Suppressor macrophage treated with lipopolysaccharide for 1 hour (primary cell): ENCODE data around the gene GCDH.
"Not testable (repeated sequence)": the region's sequence is repeated elsewhere in the genome, so short reads cannot be mapped to it uniquely, and the experiment has no call there.

Experiments
- DNase-seq, 3 donors: peaks; one replicate each; pipeline ENCODE4 v3.0.0-alpha.2; 2020 to 2022

Gene GCDH

DNA sequence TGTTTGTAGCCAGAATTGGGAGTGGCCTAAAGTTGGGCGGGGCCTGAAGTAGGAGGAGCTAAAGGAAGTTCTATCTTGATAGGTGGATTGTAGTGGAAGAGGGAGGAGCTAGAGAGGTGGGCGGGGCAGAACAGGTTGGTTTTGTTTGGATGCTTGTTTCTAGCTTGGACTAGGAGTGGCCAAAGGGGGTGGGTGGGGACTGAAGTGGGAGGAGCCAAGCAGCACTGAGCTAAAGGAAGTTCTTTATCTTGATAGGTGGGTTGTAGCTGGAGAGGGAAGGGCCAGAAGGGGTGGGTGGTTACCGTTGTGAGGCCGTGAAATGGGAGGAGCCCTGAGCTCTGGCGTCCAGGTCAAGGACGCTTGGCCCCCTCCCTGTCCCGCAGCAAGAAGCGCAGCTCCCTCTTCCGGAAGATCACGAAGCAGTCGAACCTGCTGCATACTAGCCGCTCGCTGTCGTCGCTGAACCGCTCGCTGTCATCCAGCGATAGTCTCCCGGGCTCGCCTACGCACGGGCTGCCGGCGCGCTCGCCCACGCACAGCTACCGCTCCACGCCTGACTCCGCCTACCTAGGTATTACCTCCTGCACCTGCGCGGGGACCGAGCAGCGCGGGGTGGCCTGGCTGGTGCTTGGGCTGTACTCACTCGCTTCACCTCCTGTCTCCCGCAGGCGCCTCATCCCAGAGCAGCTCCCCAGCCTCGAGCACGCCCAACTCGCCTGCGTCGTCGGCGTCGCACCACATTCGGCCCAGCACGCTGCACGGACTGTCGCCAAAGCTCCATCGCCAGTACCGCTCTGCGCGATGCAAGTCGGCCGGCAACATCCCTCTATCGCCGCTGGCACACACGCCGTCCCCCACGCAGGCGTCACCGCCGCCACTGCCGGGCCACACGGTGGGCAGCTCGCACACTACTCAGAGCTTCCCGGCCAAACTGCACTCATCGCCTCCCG lies 17.7 kb upstream of the GCDH start:
- DNase-seq = peak; percentile 41 to 68 (median 46)

DNA sequence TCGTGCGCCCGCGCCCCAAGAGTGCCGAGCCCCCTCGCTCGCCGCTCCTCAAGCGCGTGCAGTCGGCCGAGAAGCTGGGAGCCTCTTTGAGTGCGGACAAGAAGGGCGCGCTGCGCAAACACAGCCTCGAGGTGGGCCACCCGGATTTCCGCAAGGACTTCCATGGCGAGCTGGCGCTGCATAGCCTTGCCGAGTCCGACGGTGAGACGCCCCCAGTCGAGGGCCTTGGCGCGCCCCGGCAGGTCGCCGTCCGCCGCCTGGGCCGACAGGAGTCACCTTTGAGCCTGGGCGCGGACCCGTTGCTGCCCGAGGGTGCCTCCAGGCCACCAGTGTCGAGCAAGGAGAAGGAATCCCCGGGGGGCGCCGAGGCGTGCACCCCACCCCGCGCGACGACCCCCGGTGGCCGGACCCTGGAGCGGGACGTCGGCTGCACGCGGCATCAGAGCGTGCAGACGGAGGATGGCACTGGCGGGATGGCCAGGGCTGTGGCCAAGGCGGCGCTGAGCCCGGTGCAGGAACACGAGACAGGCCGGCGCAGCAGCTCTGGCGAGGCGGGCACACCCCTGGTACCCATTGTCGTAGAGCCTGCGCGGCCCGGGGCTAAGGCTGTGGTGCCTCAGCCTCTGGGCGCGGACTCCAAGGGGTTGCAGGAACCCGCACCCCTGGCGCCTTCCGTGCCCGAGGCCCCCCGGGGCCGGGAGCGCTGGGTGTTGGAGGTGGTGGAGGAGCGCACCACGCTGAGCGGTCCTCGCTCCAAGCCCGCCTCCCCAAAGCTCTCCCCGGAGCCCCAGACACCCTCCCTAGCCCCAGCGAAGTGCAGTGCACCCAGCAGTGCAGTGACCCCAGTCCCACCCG lies 16.8 kb upstream of the GCDH start:
- DNase-seq = no peak

DNA sequence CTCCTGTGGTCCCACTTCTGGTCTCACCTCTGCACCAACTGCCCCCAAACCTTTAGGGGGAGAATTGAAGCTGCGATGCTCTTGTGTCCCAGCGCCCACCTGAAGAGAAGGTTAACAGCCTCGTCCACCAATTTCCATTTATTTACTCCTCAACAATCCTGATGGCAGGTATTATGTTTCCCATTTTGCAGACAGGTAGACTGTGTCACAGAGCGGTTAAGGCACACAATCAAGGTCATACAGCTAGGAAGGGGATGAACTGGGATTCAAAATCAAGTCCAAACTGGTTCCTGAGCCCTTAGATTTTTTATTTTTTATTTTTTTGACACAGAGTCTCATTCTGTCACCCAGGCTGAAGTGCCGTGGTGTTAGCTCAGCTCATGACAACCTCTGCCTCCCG lies 15.9 kb upstream of the GCDH start:
- DNase-seq = no peak

DNA sequence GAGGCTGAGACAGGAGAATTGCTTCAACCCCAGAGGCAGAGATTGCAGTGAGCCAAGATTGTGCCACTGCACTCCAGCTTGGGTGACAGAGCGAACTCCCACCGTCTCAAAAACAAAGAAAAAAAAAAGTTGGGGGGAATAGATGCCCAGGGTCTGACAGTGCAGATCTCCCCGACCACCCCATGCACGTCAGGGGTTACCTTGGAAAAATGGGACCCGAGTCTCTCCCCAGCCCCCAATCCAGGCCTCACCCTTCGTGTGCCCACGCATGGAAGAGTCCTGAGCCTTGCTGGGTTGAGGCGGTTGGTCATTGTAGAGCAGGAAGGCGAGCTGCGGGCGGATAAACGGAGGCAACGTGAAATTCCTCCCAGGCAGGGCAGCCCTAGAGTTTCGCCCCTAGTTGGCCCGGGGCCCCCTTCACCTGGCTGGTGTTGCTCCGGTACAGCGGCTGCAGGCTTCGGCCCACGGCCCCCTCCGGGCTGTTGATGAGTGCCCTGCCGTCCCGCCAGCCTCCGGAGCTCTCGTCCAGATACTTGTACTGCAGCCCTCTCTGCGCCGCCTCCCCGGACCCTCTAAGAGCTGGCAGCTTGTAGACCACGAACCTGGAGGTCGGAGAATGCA lies 10.3 kb upstream of the GCDH start:
- peak in 2 of 3 donors; percentile 13 to 33 for DNase-seq

DNA sequence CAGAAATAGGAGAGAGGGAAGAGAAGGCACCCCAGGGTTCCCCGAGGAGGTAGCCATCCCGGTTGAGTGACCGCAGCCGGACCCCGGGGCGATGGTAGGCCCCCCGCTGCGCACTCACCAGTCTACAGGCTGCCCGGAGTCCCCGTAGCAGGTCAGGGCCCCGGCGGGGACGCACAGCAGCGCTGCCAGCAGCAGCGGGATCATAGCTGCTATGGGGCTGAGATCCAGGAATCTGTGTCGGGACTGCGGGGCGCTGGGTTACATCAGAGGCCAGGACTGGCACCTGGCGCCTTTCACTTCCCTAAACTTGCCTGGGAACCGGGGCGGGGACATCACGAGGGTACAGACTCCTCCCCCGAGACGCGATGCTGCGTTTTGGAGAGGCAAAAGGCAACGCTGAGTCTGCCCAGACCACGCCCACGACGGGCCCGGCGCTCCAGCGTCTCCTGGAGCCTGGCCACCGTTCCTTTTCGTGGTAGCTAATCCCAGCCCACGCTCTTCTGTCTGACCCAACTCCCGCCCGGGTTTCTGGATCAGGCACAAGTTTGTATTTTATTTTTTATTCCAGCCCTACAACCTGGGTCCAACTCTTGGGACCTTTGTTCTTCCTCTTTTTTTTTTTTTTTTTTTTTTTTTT lies 9.7 kb upstream of the GCDH start, which contains the start of gene DNASE2:
Gene DNASE2, minus strand, starts transcription at position 278 of the 637 bp plus-strand sequence. Its CDS starts 74 bp downstream, at position 204.
- DNase-seq = peak; percentile 94 to 96 (median 95)

DNA sequence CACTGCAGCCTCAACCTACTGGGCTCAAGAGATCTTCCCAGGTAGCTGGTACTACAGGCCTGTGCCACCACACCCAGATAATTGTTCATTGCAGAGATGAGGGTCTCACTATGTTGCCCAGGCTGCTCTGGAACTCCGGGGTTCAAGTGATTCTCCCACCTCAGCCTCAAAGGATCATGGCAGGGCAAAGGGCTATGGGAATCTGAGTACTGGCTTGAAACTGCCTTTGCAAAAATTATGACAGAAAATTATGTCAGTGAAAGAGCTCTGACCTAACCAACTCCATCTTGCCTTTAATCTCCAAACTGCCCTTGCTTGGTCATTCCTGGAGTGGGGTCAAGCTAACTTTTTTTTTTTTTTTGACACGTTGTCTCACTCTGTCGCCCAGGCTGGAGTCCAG lies 8.4 kb upstream of the GCDH start:
- no peak for DNase-seq

DNA sequence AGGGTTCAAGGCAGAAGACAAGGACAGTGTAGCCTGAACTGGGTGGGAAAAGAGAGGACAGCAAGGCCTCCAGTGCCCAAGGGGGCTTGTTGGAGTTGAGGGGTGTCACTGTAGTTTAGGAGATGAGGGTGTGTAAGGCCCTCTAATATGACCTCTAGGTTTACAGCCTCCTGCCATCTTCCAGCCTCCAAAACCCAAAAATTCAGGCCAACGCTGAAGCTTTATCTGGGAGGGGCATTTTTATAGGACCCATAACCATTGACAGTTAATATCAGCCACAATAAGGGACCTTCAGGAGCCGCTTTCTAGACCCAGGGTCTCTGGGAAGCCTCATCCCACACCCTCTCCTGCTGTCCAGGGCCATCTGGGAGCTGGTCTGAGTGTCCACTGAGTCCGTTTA lies 6.8 kb upstream of the GCDH start:
- no peak for DNase-seq

DNA sequence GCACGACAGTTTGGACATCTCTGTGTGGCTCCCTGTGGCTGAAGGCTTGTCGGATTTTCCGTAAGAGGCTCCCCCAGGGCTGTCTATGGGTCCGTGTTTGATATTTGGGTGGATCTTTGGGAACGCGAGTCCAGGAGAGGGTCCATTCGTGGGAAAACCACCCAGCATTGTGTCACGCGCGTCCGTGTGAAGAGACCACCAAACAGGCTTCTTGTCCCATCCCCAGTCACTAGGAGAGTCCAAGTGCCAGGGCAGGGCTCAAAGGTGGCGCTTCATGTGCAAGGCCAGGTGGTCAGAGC lies 6.4 kb upstream of the GCDH start:
- no peak for DNase-seq

DNA sequence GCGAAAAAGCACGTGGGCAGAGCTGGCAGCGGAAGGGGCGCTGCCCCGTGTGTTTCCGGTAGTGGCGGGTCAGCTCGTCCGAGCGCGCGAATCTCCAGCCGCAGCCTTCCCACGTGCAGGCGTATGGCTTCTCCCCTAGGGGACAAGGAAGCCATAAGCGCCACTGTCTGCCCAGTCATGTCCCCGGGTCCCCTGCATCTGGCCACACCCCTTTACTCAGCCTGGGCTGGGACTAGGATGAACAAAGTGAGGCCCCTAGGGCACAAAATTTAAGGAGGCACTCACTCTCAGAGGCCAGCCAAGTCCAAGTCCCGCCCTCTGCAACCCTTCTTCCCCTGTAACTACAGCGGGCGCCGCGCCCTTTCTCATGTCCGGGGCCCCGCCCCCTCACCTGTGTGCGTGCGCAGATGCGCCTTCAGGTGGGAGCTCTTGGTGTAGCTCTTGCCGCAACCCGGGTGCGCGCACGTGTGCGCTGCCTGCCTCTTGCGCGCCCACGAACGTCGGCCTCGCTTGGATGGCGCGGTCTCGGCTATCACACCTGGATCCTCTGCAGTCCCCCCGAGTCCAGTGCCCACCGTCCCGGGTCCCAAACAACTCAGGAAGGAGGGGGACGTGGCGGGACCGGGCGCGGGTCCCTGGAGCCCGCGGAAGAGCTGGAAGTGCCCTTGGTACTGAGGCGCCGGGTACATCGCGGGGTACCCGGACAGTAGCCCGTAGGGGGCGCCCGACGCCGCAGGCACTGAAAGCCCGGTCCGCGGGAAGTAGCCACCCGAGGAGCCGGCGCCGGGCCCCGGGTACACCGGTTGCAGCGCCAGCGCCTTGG lies 5.8 kb upstream of the GCDH start:
- peak; percentile 78 to 94 (median 89) for DNase-seq

DNA sequence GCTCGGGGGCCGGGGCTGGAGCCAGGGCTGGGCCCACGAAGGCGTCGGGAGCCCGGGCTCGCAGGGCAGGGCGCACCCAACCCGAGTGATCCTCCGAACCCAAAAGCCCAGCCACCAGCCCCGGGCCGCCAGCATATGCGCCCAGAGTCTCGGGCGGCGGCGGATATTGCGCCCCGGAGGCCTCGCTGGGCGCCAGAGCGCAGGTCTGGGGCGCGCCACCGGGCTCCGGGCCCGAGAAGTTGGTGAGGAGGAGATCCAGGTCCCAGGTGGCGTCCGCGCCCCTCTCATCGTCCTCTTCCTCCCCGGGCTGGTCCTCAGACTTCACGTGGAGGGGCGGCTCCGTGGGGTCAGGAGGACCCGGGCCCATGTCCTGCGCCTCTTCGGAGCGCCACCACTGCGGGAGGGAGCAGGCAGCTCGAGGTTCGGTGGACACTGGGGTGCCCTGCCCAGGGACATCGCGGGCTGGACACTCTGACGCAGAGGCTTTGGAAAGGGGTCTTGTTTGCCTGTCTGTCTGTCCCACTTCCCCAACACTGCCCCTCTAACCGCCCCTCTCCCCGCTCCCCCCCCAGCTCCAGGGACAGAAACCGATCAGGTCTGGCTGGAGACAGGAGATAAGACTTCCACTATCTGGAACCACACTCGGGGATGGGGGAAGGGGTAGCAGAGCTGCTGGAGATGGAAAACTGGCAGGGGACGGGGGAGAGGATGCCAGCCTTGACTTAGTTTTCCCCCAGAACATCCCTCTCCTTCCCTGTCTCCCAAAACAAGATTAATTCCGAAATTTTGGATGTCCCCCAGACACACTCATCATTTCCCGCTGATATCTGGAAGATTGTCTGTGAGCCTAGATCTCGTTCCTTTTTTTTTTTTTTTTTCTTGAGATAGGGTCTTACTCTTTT lies 5.0 kb upstream of the GCDH start:
- no peak for DNase-seq

DNA sequence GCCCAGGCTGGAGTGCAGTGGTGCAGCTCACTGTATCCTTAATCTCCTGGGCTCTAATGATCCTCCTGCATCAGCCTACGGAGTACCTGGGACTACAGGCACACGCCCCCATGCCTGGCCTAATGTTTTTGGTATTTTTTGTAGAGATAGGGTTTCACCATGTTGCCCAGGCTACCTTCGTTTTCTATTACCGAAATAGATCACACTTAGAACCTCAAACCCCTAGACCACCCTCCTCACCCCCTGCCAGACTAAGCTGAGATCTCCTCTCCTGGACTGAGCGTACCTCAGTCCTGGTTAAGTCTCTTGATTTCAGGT lies 4.3 kb upstream of the GCDH start:
- DNase-seq = no peak

DNA sequence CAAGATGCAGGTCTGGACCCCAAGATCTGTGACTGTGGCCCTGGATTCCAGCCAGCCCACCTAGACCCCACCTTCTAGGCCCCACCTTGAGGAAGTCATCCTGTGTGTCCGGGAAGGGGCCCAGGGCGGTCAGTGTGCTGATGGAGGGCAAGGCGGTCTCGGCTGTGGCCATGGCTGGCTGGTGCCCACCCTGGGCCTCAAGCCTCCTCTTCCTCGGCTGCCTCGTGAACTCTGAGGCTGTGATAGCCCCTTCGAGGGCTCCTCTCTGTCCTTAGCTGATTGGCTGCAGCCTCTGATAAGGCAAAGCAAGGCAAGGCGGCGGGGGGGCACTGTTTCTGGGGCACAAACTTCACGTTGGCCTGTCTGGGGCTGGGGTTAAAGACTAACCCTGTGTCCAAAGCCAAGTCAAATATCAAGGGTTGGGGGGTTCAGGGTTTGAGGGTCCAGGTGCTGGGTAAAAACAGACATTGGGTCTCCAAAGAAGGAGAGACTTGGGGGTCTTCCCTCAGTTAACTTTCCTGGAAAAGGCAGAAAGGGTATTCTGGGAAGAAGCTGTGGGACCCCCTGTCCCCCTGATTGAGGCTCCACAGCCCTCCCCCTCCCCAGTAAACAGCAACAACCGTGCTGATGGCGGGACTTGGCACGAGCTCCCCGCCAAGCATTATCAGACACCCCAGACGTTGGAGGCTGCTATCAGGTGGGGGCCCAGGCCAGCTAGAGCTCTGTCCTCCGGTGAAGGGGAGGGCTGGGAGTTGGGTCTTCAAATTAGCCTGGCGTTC lies 3.8 kb upstream of the GCDH start, which contains the start of gene KLF1:
Gene KLF1, minus strand, starts transcription at position 233 of the 779 bp plus-strand sequence. Its CDS starts 61 bp downstream, at position 172.
- DNase-seq = no peak

DNA sequence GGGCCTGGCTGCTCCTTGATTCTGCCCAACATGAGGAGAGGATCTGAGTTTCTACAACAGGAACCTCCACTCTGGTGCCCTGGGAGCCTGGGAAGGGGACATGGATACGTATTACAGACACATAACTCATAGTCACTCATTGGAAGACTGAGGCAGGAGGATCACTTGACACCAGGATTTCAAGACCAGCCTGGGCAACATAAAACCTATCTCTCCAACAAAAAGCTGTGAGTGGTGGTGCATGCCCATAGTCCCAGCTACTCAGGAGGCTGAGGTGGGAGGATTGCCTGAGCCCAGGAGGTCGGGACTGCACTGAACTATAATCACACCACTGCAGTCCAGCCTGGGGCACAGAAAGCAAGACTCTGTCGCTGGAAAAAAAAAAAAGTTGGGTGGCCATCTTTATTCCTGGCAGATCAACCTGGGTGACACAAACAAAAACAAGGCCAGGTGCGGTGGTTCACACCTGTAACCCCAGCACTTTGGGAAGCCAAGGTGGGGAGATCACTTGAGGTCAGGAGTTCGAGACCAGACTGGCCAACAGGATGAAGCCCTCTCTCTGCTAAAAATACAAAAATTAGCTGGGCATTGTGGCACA lies 2.9 kb upstream of the GCDH start:
- no peak for DNase-seq

DNA sequence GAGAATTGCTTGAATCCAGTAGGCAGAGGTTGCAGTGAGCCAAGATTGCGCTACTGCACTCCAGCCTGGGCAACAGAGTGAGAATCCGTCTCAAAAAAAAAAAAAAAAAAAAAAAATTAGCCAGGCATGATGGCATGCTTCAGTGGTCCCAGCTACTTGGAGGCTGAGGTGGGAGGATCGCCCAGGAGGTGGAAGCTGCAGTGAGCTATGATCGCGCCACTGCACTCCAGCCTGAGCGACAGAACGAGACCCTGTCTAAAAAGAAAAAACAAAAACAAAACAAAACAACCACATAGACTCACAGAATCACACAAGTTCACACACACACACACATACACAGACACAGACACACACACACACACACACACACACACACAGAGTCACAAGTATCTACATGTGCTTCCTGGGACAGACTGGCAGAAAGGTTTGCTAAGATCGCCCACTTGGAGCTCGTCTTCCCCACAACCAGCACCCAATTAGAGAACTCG lies 617 bp upstream of the GCDH start:
- DNase-seq = not testable (repeated sequence)

DNA sequence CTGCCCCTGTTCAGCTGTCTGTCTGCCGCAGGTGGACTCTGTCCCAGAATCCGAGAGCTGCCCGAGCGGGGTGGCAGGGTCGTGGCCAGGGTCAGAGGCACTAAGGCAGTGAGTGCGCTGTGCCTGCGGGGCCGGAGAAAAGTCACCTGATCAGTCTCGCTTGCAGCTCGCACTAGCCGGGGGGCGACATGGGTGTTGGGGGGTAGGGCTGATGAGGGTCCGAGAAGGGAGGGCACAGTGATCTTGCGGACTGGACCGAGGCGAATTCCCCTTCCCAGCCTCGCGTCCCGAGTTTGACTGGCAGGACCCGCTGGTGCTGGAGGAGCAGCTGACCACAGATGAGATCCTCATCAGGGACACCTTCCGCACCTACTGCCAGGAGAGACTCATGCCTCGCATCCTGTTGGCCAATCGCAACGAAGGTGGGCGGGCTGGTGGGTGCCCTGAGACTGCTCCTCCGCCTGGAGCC lies 627 bp downstream of the GCDH start:
- DNase-seq = no peak

DNA sequence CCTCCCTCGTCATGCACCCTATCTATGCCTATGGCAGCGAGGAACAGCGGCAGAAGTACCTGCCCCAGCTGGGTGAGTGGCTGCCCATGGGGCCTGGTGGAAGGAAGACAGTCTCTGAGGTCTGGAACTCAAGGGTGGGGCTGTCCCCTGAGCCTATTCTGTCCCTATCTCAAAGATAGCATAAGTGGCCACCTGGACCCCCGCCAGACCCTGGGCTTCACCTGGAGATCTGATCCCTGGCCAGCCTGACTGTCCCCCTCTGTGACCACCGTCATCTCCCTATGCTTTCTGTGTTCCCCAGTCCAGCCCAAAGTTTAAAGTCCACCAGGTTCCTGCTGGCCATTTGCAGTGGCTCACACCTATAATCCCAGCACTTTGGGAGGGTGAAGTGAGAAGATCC lies 2.6 kb downstream of the GCDH start:
- DNase-seq = no peak

DNA sequence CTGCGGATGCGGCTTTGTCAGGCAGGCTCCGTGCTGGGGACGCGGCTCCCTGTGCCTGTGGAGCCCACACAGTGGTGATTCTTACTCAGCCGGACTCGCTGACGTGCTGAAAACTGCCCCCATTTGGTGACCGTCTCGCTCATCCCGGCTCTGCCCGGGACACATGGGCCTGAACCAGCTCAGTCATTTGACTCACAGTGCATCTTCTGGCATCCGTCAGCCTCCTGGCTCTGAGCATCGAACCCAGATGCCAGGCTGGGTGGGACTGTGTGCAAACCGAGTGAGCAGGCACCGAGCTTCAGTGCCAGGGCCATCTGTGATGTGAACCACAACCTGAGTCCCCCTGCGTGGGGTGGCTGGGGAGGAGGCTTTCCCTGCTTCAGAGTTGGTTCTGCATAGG lies 5.5 kb downstream of the GCDH start:
- DNase-seq = no peak

DNA sequence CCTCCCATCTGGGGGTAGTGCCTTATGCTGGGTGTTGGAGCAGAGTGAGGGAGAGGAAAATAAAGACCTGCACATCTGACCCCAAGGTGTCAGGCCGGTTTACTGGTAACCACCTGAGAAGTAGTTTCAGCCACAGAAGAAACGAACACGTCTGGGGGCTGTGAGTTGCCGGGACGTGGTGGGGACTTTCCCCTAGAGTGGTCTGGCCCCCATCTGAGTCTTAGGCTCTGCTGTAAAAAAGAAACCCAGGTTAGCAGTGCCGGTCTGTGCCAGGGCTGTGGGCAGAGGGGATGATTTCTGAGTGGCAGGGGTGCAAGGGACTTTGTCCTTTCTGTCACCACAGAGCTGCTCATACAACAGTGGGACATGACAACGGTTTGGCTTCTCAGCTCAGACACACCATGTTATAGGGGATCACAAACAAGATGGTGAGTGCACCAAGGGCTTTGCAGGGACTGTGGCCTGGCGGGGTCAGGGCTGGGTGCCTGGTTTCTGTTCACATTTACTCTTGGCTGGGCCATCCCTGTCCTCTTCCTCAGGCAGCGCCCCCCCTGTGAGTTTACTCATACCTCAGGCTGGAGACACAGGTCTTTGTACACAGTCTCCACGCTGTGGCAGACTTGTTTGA lies 9.0 kb downstream of the GCDH start:
- DNase-seq = no peak

DNA sequence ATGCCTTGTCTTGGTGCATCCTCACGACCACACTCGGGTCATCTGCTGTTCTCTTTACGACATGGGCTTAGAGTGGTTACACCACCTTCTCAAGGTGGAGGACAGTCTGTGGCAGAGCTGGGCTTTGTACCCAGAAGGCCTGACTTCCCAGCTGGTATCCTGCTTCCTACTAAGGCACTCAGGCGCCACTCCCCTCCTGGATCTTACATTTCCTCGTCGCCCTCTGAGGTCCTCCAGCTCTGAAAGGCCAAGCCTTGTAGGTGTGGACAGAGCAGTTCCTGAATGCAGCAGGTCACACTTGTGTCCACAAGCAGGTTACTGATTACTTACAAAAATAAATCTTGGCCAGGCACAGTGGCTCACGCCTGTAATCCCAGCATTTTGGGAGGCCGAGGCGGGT lies 16.2 kb downstream of the GCDH start:
- DNase-seq = no peak
